Amniotic stem cell (primary cell): Measurements from ENCODE around the gene MYO1H.
A peak's percentile ranks its signal among the peaks of the same experiment; 100 is the strongest.
"Not testable (repeated sequence)": the region's sequence is repeated elsewhere in the genome, so short reads cannot be mapped to it uniquely, and the experiment has no call there.

Source experiments
- DNase-seq: peaks from one replicate; lab custom pipeline; 2025; lab: John Stamatoyannopoulos, UW

Gene MYO1H

DNA sequence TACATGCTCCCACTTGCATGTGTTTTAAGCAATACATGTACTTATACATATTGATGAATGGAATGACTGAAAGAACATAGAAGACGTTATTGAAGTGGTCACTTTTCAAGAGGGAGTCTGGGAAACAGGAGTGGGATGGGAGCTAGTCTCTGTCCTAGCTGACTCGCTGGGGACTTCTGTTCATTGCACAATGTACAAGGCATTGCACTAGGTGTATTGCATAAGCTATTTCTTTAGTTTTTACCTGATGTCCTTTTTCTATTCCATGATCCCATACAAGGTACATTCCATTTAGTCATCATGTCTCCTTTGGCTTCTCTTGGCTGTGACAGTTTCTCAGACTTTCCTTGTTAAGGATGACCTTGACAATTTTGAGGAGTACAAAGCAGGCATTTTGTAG is 4.0 kb upstream of the MYO1H start:
- DNase-seq = no peak

- DNase-seq = no peak
Measured at GRCh38 chr12:109345428-109345827, 2.3 kb upstream of the MYO1H start.

DNA sequence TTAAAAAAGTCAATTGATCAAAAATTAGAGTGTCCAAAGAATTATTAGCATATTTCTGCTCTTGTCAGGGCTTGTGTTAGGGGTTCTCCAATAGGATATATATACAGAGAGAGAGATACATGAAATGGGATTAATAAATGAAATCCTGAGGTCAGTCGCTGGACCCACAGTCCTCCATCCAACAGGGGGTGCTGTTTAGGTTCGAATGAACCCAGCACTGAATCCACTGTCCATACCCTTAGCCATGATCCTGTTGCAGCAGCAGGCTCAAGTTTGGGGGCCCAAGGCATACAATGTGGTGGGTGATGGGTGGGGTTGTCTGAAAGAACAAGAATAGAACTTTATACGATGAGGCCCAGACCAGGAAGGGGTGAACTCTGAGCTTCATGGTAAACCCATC is 780 bp upstream of the MYO1H start:
- DNase-seq = no peak

DNA sequence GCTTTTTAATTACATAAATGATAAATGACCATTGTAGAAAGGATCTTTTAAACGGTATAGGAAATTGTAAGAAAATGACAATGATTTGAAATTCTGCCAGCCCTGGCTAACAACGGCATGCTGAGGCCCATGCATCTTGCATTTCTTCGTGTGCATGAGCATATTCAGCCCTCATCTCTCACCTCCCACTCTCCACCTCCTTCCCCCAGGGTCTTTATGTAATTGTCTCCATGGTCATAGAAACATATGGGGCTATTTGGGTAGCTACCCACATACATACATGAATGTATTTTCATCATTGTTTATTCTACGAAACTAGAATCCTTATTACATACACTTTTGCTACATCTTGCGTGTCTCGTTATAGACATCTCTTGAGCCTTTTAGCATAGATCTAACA is 4.5 kb downstream of the MYO1H start:
- no peak for DNase-seq

DNA sequence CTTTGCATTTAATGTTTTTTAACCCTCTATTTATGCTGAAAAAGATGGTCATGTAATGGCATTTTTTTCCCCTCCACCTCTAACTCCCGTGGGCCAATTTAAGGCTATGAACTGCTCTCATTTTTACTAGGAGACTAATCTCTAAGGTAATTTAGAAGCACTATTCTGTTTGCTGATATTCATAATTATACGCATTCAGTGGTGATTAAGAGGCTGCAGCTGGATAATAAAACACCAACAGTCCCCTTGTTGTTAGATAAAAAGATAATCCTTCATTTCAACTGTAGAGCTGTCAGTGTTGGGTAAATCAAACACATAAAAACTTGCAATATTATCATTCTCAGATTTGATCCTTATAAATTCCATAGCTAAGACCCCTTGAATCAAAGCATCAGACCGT is 8.9 kb downstream of the MYO1H start:
- DNase-seq = no peak

DNA sequence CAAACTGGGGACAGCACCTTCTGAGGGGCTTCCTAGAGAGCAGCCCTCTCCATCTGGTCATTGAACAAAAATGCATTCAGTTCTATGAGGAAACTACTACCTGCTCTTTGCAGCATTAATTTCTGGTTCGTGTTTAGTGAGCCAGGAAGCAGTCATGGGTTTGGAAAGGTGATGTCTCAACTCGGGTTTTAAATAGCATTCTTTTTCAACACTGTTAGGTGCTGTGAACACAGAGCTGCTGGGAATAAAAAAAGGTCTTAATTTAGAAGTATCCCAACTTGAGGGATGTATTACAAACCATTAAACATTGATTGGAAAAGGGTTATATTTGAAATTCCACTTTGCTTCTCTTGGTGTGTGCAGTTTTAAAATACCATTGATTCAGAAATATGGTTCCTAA is 9.3 kb downstream of the MYO1H start:
- DNase-seq = no peak

- DNase-seq = no peak
Measured at GRCh38 chr12:109358154-109358869, 10.6 kb downstream of the MYO1H start.

- no peak for DNase-seq
Measured at GRCh38 chr12:109359131-109359690, 11.5 kb downstream of the MYO1H start.

GRCh38 chr12:109369831-109370230 is 22.1 kb downstream of the MYO1H start:
- DNase-seq = no peak

- no peak for DNase-seq
Measured at GRCh38 chr12:109377139-109377685, 29.5 kb downstream of the MYO1H start.

DNA sequence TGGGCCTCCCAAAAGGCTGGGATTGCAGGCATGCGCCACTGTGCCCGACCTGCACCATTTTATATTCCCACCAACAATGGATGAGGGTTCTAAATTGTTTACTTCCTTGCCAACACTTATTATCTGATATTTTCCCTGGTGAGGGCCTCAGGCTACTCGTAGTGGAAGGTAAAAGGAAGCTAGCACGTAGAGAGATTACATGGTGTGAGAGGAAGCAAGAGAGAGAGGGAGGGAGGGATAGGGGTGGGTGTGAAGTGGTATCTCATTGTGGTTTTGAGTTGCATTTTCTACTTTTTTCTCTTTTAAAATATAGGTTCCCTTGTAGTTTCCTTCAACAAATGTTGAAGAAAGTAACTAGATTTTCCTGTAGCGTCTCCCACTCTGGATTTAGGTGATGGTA is 30.9 kb downstream of the MYO1H start:
- no peak for DNase-seq

DNA sequence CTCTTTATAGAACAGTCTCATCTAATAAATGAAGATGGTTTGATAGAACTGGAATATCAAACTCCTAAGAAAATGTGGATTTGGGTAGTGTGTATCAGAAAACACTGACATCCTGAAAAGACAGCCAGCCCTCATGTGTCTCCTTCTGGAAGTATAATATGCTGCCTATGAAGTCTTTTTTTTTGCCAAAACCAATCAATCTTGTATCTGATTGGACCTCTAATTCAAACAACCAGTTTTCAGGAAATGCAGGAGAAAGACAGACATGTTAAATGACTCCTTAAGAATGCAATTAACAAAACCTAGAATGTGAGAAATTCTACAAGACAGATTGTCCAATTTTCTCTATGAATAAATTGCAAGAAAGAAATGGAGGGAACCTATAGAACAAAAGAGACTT is 34.3 kb downstream of the MYO1H start:
- DNase-seq = no peak

GRCh38 chr12:109383240-109383639 is 35.5 kb downstream of the MYO1H start:
- DNase-seq = no peak

DNA sequence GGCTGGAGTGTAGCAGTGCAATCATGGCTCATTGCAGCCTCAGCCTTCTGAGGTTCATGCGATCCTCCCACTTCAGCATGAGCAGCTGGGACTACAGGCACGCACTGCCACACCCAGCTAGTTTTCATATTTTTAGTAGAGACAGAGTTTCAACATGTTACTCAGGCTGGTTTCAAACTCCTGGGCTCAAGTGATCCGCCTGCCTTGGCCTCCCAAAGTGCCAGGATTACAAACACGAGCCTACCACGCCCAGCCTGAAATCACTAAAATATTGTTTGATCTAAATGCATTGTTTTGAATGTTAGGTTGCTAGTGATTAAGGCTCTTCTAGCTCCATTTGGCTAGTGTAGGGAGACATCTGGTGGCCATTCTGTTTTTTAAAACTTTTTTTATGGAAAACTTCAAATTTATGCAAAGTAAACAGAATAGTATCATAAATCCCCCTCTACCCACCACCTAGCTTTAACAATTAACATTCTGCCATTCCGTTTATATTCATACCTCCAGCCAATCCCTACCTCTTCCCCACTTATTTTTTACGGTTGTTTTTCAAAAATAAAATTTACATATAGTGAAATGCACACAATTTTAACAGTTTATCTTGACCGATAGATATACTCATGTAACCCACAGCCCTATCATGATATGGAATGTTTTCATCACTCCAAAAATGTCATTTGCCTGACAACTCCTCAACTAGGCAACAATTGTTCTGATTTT is 37.8 kb downstream of the MYO1H start:
- peak; percentile 22 for DNase-seq

- no peak for DNase-seq
Measured at GRCh38 chr12:109386059-109386433, 38.3 kb downstream of the MYO1H start.

GRCh38 chr12:109387425-109388166 is 39.9 kb downstream of the MYO1H start:
- no peak for DNase-seq

- DNase-seq = no peak
Measured at GRCh38 chr12:109388167-109388563, 40.5 kb downstream of the MYO1H start.

DNA sequence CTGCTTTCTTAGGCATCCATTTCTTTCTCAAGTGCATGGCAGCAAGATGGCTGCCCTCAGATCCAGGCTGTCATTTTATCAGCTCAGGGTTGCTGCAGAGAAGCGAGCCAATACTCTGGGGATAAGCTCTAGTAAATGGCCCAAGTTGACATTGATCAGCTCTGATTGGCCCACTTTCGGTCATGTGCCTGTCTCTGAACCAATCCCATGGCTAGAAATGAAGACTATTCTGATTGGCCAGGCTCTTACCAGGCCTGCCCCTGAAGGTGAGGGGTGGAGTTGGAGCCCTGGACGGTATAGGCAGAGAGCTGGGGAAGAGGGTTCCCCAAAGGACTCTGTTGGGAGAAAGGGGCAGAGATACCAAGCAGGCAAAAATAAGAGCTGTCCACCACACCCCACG is 41.4 kb downstream of the MYO1H start:
- no peak for DNase-seq

- DNase-seq = peak; percentile 55
Measured at GRCh38 chr12:109393437-109394345, 46.0 kb downstream of the MYO1H start.

- no peak for DNase-seq
Measured at GRCh38 chr12:109394891-109395290, 47.2 kb downstream of the MYO1H start.

- not testable (repeated sequence) for DNase-seq
Measured at GRCh38 chr12:109404841-109405240, 57.1 kb downstream of the MYO1H start.
